RPMI8226 (cell line): ENCODE data around the gene KCTD17.
"Not testable (repeated sequence)": the region's sequence is repeated elsewhere in the genome, so short reads cannot be mapped to it uniquely, and the experiment has no call there.

ENCODE experiments used
- DNase-seq: peaks from one replicate; pipeline ENCODE4 v3.0.0-alpha.2; 2015

Gene KCTD17

GRCh38 chr22:37061611-37062375 is 10.3 kb downstream of the KCTD17 start:
- no peak for DNase-seq

GRCh38 chr22:37062376-37062675 is 10.8 kb downstream of the KCTD17 start:
- no peak for DNase-seq

GRCh38 chr22:37062702-37063381 is 11.3 kb downstream of the KCTD17 start:
- no peak for DNase-seq

GRCh38 chr22:37063431-37064420 is 12.2 kb downstream of the KCTD17 start:
- DNase-seq: peak; percentile 94

GRCh38 chr22:37064553-37064952 is 13.0 kb downstream of the KCTD17 start:
- DNase-seq: no peak

GRCh38 chr22:37065180-37065579 is 13.6 kb downstream of the KCTD17 start:
- DNase-seq: no peak

- DNase-seq: no peak
These were observed 14.4 kb downstream of the KCTD17 start for GRCh38 chr22:37065961-37066360.

- no peak for DNase-seq
These were observed 15.9 kb downstream of the KCTD17 start for GRCh38 chr22:37067428-37067827.

- DNase-seq: no peak
These were observed 17.3 kb downstream of the KCTD17 start for GRCh38 chr22:37068859-37069258.

GRCh38 chr22:37069319-37069718 is 17.8 kb downstream of the KCTD17 start:
- no peak for DNase-seq

- no peak for DNase-seq
These were observed 18.2 kb downstream of the KCTD17 start for GRCh38 chr22:37069719-37070118.

- DNase-seq: no peak
These were observed 18.8 kb downstream of the KCTD17 start for GRCh38 chr22:37070334-37070733.

GRCh38 chr22:37070744-37071143 is 19.2 kb downstream of the KCTD17 start:
- no peak for DNase-seq

GRCh38 chr22:37071850-37072592 is 20.5 kb downstream of the KCTD17 start:
- DNase-seq: not testable (repeated sequence)

GRCh38 chr22:37072673-37073072 is 21.1 kb downstream of the KCTD17 start:
- no peak for DNase-seq

- DNase-seq: no peak
These were observed 23.0 kb downstream of the KCTD17 start for GRCh38 chr22:37074537-37074936.

- no peak for DNase-seq
These were observed 23.5 kb downstream of the KCTD17 start for GRCh38 chr22:37075046-37075445.

GRCh38 chr22:37075822-37076433 is 24.4 kb downstream of the KCTD17 start:
- DNase-seq: no peak

GRCh38 chr22:37077802-37078448 is 26.4 kb downstream of the KCTD17 start:
- DNase-seq: peak; percentile 68

GRCh38 chr22:37079158-37079557 is 27.6 kb downstream of the KCTD17 start:
- no peak for DNase-seq

- no peak for DNase-seq
These were observed 28.2 kb downstream of the KCTD17 start for GRCh38 chr22:37079668-37080171.
